COR-L47 (cell line): ENCODE measurements around the gene CENATAC.
"Not testable (repeated sequence)": the region's sequence is repeated elsewhere in the genome, so short reads cannot be mapped to it uniquely, and the experiment has no call there.

Source experiments
- DNase-seq: peaks from one replicate; lab custom pipeline; 2025; lab: John Stamatoyannopoulos, UW

Gene CENATAC

GRCh38 chr11:119027561-119028345 lies 29.8 kb downstream of the CENATAC start:
- DNase-seq, result no peak

GRCh38 chr11:119028346-119029068 lies 30.6 kb downstream of the CENATAC start:
- DNase-seq, result no peak

DNA sequence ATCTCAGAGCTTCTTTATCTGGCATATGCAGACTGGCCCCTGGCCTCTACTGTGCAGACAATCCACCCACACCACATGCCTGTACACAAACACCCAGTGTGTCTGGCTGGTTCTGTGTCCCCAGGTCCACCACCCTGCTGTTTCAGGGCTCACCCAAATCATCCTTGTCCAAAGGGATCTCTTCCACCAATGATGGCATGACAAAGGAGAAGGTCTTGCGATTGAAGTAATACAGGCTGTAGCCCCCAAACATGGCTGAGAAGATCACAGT lies 31.1 kb downstream of the CENATAC start:
- no peak for DNase-seq

DNA sequence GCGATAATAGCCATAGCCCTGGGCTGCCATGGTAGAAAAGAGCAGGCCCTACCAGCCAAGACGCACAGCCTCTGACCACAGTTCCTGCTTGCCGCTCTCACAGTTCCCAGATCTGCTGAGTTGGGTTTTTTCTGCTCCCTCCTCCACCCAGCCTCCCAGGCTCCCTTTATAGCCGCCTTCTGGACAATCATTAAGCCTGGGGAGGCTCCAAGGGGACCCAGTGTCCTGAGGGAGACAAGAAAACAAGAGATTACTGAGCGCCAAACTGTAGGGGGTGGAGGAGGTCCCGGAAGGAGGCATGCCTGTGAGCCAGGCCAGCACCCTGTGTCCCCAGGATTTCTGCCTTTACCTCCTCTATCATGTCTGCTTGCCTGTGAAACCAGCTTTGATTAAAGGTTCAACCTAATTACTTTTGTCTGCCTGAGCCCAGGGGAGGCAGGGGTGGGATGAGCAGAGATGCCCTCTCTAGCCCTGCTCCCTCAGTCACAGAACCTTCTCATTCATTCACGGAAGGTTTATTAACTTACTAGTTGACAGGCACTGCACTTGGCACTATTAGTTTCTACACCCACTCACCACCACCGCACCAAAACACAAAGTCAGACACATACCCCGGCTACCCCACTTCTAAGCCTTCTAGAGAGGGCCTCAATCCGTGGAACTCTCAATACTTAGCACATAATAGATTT lies 31.5 kb downstream of the CENATAC start:
- no peak for DNase-seq

DNA sequence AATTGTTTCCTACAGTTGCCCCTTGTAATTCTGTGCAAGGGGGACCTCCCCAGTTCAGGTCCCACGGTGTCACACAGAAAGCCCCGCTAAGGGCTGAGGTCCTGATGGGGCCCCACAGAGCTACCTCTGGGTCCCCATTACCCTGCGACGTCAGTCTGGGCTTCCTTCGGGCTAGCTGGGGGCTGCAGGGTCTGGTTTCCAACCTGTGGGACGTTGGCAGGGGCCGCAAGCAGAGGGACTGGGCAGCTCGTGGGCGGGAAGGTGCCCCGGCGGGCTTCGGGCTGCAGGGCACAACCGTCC lies 32.0 kb downstream of the CENATAC start:
- no peak for DNase-seq

GRCh38 chr11:119030329-119031047 lies 32.5 kb downstream of the CENATAC start, which contains the start of gene SLC37A4:
TSS of gene SLC37A4 (minus strand) at chr11:119030877.
- DNase-seq, result peak; percentile 97

DNA sequence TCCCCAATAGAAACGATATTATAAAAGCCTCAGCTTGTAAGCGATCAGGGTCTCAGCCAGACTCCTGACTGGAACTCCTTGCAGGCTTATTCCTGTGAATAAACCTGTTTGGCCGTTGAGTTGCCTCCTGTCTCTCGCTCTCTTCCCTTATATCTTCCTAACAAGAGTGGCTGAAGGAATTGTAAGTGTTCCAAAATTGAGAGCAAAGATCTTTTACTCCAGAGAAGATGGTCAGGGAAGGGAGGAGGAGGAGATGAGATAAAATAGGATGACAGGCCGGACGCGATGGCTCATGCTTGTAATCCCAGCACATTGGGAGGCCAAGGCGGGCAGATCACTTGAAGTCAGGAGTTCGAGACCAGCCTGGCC lies 34.0 kb downstream of the CENATAC start:
- DNase-seq, result no peak

- not testable (repeated sequence) for DNase-seq
Observed at GRCh38 chr11:119033421-119033820, 35.5 kb downstream of the CENATAC start.

- no peak for DNase-seq
Observed at GRCh38 chr11:119034813-119035212, 36.9 kb downstream of the CENATAC start.

DNA sequence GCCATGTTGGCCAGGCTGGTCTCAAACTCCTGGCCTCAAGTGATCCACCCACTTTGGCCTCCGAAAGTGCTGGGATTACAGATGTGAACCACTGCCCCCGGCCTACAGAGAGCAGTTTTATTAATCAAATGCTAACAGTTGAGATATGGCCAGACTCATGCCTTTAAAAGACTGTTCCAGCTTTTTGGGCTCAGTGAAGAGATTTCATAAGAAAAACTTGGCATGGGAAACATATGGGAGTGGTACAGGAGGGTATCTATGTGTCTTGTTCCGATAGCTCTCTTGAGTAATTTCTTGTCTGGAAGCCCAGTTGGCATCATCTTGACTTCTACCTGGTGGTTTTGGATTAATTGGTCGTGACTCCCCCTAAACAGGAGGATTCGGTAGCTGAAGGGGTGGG lies 40.9 kb downstream of the CENATAC start:
- no peak for DNase-seq

GRCh38 chr11:119039471-119039870 lies 41.5 kb downstream of the CENATAC start:
- not testable (repeated sequence) for DNase-seq

DNA sequence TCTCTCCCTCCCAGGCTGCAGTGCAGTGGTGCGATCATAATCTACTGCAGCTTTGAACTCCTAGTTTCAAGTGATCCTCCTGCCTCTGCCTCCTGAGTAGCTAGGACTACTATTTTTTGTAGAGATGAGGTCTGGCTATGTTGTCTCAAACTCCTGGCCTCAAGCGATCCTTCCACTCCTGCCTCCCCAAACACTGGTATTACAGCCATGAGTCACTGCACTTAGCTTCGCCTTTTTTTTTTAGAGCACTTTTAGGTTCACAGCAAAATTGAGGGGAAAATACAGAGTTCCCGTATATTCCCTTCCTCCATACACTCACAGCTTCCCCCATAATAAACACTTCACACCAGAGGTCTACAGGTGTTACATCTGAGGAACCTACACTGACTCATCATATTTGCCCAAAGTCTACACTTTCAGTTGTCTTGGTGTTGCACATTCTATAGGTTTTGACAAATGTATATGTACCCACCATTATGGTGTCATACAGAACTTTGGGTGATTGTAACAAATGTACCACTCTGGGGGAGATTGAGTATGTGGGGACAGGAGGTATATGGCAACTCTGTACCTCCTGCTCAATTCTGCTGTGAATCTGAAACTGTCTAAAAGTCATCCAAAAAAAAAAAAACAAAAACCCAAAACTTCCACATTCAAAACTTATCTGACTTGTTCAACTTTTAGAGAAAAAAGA lies 44.0 kb downstream of the CENATAC start:
- DNase-seq, result no peak

DNA sequence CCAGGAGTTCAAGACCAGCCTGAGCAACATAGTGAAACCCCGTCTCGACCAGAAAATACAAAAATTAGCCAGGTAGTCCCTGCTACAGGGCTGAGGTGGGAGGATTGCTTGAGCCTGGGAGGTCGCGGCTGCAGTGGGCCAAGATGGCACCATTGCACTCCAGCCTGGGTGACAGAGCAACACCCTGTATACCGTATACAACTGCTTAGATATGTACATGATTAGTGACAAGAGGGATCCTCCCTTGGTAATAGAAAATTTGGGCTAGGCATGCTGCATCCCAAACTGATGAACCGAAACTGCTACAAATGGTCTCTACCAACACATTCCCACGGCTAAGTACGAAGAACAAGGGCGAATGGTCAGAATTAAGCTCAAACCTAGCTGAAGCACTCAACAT lies 45.0 kb downstream of the CENATAC start:
- DNase-seq, result no peak

DNA sequence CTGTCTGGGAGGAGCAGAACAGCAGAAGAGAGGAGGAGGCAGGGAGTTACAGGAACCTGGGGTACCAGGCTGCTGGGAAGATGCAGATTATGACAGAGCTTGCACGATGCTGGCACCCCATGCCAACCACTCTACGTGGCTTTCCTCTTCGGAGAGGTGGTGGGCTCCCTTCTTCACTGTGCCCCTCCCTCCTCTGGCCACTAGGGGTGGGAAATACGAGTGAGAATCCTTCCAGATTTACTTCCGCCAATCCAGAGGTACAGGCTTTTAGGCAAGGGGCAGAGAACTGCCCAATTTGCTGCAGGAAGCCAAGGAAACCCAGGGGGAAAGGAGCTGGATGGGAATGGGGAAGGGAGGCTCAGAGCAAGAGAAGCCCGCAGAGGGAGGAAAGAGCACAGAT lies 46.8 kb downstream of the CENATAC start:
- no peak for DNase-seq

DNA sequence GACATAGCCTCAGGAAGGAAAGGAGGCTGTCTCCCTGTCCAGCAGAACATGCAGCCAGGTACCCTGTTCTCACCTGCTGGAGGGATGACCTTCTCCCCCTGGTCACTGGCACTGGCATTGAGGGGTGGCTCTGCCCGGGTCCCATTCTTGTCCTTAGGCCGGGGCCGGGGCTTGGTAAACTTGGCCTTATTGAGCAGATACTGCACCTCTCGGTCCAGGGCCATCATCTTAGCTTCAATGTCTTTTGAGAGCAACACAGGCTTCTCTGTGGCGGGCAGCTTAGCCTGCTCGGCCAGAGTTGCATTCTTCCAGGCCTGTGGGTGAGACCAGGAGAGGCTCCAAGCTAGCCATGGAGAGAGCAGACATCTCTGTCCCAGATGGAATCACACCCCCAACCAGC lies 48.6 kb downstream of the CENATAC start:
- DNase-seq, result no peak

- DNase-seq, result no peak
Observed at GRCh38 chr11:119047205-119047604, 49.3 kb downstream of the CENATAC start.

- DNase-seq, result no peak
Observed at GRCh38 chr11:119048644-119049043, 50.7 kb downstream of the CENATAC start.

GRCh38 chr11:119049081-119049480 lies 51.1 kb downstream of the CENATAC start:
- DNase-seq, result no peak

DNA sequence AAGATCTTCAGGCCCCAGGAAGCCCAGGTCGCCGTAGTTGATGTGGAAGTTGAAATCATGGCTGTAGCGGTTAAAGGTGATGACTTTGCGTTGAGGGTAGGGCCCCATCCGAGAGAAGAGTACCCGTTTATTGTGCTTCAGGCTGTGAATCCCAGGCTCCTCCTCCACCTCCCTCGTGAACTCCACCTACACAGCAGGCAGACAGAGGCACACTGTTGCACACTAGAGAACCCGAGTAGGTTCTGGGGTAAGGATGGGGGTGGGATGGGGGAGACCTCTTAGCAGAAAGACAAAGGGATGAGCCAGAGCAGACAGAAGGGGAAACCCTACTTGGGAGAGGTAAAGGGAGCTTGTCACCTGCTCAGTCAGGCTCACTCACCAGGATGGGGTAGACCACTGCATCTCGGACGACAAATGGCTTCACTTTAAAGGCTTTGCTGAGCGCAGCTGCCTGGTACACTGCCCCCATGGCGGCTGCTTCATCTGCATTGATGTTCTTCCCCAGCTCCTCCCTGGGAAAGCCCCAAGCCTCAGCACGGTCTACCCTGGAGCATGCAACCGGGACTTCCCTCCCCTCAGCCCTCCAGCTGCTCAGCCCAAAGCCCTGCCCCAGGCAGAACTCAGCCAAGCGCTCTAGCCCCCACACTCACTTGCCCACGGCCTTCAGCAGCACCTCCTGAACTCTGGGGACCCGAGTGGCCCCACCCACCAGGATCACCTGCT lies 53.7 kb downstream of the CENATAC start:
- DNase-seq, result no peak

- no peak for DNase-seq
Observed at GRCh38 chr11:119052163-119052814, 54.4 kb downstream of the CENATAC start.

DNA sequence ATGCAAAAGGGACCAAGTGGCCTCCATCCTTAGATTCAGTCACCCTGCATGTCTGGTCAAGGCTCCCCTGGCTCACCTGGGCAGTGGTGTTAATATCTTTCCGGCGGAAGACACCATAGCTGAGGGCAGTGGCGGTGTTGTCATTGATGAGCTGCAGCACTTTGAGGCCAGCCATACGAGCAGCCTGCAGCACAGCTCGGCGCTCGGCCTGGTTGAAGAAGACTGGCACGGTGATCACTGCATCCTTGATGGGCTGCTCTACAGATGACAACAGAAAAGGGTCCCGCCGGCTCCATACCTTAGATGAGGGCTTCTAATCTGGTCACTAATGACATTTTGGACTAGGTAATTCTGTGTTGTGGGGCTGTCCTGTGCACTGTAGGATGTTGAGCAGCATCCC lies 56.5 kb downstream of the CENATAC start:
- DNase-seq, result no peak
